NCI-H2171 (cell line): ENCODE measurements around the gene MAP1A.

Experiments used
- DNase-seq: peaks from one replicate; lab custom pipeline; 2025; lab: John Stamatoyannopoulos, UW

MAP1A gene

DNA sequence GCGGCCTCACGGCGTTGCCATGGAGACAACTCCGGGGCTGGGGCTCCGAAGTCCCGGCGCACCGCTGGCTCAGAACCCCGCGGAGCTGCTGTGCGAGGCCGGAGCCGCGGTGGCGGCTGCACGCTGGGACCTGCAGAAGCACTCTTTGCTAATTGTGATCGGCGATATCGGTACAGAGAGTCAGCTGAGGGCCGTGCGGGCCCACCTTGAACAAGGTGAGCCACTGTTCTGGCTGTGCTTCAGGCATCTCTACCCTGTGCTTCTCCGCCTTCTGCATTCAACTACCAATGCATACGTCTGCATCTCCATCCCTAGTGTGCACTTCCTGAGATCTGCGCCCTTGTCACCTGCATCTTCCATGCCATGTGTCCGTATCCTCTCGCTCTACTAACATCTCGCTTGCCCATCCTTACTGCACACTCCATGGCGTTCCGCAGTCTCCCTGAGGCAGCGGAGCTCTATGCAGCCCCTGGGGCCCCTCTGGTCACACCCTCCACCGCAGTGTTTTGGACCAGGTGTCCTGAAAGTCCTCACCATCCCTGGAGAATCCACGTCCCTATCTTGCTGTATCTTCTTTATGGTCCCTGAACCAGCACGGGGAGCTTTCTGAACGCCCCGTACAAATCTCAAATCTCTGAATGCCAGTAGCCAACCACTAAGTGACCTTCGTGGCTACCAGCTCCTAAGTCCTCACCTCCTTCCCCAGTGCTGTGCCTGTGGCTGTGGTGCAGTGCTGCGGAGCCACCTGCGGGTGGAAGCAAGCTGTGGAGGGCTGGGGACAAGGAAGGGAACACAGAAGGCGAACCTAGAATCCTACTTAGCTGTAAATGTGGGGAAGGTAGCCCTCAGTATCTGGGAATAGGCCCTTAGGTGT, 6.2 kb upstream of the MAP1A start:
- peak; percentile 9 for DNase-seq

- no peak for DNase-seq
Measured at GRCh38 chr15:43513550-43513949, 3.9 kb upstream of the MAP1A start.

GRCh38 chr15:43514241-43515057, 3.0 kb upstream of the MAP1A start:
- peak; percentile 34 for DNase-seq

- DNase-seq: no peak
Measured at GRCh38 chr15:43515741-43516140, 1.7 kb upstream of the MAP1A start.

DNA sequence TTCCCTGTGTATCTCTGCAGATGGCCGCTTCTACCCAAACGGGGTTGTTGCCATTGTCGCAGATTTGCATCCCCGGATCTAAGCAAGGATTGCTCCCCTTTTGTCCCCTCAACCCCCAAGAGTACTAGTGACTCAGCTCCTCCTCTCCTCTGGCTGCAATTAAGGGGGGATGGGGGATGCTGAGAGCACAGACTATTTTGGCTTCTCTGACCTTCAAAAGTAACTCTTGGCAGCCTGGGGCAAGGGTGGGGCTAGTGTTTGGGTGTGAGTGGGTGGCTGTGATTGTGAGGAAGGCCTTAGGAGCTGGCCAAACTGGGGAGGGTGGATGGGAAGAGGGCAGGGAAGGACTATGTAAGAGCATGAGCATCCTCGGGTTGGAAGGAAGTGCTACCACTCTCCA, 1.2 kb upstream of the MAP1A start:
- no peak for DNase-seq

DNA sequence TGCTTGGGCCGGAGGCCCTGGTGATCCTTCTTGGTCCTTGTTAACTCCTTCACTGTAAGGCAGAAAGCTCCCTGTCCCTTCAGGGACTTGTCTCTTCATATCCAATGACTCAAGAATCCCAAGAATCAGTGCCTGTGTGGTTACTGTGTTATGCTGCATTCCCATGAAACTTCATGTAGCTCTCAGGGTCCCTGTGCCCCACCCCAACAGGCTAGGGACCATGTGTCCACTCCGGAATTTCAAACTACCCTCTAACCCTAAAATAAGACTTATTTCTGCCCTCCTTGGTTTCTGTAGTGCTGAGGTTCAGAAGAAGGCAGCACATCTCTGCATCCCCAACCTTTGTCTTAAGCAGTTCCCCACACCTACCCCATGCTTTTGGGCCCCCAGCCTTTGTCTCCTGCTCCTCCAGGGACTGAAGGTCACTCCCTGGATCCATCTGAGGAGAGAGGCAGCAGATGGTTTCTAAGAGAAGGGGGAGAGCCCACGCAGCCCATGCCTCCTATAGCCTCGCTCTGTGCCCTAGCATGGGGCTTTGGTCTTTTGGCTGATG, 531 bp upstream of the MAP1A start:
- DNase-seq: peak; percentile 43

- peak; percentile 59 for DNase-seq
Measured at GRCh38 chr15:43518197-43518761, 871 bp downstream of the MAP1A start.

- no peak for DNase-seq
Measured at GRCh38 chr15:43519196-43519595, 1.8 kb downstream of the MAP1A start.

DNA sequence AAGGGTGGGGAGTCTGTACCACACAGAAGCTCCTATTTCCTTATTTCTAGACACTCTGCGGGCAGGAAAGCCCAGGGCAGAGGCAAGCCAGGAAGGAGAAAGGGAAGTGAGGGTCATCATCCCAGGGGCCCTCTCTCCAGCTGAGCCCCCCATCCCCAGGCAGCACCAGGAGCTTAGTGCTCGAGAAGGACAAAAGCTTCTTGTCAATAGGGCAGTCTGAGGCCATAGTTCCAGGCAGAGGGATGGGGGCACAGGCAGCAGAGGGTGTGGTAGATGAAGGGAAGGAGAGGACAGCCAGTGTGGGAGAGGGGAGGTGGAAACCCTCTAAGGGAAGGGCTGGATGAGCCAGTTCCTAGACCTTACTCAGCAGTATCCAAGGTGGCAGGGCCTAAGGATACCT, 2.7 kb downstream of the MAP1A start:
- no peak for DNase-seq

DNA sequence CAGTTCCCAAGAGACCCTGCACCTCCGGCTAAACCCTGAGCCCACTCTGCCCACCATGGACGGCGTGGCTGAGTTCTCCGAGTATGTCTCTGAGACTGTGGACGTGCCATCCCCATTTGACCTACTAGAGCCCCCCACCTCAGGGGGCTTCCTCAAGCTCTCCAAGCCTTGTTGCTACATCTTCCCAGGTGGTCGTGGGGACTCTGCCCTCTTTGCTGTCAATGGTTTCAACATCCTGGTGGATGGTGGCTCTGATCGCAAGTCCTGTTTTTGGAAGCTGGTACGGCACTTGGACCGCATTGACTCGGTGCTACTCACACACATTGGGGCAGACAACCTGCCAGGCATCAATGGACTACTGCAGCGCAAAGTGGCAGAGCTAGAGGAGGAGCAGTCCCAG, 4.0 kb downstream of the MAP1A start:
- no peak for DNase-seq

DNA sequence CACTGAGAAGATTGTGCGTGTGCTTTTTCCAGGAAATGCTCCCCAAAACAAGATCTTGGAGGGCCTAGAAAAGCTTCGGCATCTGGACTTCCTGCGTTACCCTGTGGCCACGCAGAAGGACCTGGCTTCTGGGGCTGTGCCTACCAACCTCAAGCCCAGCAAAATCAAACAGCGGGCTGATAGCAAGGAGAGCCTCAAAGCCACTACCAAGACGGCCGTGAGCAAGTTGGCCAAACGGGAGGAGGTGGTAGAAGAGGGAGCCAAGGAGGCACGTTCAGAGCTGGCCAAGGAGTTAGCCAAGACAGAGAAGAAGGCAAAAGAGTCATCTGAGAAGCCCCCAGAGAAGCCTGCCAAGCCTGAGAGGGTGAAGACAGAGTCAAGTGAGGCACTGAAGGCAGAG, 4.8 kb downstream of the MAP1A start:
- no peak for DNase-seq

DNA sequence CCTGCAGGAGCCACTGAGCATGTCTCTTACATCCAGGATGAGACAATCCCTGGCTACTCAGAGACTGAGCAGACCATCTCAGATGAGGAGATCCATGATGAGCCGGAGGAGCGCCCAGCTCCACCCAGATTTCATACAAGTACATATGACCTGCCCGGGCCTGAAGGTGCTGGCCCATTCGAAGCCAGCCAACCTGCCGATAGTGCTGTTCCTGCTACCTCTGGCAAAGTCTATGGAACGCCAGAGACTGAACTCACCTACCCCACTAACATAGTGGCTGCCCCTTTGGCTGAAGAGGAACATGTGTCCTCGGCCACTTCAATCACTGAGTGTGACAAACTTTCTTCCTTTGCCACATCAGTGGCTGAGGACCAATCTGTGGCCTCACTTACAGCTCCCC, 6.2 kb downstream of the MAP1A start:
- DNase-seq: no peak

DNA sequence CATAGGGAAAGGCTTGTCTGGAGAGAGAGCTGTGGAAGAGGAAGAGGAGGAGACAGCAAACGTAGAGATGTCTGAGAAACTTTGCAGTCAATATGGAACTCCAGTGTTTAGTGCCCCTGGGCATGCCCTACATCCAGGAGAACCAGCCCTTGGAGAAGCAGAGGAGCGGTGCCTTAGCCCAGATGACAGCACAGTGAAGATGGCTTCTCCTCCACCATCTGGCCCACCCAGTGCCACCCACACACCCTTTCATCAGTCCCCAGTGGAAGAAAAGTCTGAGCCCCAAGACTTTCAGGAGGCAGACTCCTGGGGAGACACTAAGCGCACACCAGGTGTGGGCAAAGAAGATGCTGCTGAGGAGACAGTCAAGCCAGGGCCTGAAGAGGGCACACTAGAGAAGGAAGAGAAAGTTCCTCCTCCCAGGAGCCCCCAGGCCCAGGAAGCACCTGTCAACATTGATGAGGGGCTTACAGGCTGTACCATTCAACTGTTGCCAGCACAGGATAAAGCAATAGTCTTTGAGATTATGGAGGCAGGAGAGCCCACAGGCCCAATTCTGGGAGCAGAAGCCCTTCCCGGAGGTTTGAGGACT, 6.9 kb downstream of the MAP1A start:
- no peak for DNase-seq

GRCh38 chr15:43525131-43525530, 7.7 kb downstream of the MAP1A start:
- DNase-seq: no peak

GRCh38 chr15:43526261-43526930, 9.0 kb downstream of the MAP1A start:
- DNase-seq: no peak

DNA sequence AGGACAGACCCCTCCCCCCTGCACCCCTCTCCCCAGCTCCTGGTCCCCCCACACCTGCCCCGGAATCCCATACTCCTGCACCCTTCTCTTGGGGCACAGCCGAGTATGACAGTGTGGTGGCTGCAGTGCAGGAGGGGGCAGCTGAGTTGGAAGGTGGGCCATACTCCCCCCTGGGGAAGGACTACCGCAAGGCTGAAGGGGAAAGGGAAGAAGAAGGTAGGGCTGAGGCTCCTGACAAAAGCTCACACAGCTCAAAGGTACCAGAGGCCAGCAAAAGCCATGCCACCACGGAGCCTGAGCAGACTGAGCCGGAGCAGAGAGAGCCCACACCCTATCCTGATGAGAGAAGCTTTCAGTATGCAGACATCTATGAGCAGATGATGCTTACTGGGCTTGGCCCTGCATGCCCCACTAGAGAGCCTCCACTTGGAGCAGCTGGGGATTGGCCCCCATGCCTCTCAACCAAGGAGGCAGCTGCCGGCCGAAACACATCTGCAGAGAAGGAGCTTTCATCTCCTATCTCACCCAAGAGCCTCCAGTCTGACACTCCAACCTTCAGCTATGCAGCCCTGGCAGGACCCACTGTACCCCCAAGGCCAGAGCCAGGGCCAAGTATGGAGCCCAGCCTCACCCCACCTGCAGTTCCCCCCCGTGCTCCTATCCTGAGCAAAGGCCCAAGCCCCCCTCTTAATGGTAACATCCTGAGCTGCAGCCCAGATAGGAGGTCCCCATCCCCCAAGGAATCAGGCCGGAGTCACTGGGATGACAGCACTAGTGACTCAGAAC, 9.8 kb downstream of the MAP1A start:
- DNase-seq: no peak

DNA sequence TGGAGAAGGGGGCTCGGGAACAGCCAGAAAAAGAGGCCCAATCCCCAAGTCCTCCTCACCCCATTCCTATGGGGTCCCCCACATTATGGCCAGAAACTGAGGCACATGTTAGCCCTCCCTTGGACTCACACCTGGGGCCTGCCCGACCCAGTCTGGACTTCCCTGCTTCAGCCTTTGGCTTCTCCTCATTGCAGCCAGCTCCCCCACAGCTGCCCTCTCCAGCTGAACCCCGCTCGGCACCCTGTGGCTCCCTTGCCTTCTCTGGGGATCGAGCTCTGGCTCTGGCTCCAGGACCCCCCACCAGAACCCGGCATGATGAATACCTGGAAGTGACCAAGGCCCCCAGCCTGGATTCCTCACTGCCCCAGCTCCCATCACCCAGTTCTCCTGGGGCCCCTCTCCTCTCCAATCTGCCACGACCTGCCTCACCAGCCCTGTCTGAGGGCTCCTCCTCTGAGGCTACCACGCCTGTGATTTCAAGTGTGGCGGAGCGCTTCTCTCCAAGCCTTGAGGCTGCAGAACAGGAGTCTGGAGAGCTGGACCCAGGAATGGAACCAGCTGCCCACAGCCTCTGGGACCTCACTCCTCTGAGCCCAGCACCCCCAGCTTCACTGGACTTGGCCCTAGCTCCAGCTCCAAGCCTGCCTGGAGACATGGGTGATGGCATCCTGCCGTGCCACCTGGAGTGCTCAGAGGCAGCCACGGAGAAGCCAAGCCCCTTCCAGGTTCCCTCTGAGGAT, 10.6 kb downstream of the MAP1A start:
- no peak for DNase-seq

DNA sequence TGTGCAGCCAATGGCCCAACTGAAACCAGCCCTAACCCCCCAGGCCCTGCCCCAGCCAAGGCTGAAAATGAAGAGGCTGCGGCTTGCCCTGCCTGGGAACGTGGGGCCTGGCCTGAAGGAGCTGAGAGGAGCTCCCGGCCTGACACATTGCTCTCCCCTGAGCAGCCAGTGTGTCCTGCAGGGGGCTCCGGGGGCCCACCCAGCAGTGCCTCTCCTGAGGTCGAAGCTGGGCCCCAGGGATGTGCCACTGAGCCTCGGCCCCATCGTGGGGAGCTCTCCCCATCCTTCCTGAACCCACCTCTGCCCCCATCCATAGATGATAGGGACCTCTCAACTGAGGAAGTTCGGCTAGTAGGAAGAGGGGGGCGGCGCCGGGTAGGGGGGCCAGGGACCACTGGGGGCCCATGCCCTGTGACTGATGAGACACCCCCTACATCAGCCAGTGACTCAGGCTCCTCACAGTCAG, 11.2 kb downstream of the MAP1A start:
- no peak for DNase-seq

- no peak for DNase-seq
Measured at GRCh38 chr15:43529141-43529540, 11.7 kb downstream of the MAP1A start.
